Stimulated activated CD8-positive, alpha-beta memory T cell treated with anti-CD3 and anti-CD28 coated beads, Interleukin-2, amount 100 ng/mL, for 1 hour (primary cell): Measurements from ENCODE around the gene LRRC14B.
"Not testable (repeated sequence)": the region's sequence is repeated elsewhere in the genome, so short reads cannot be mapped to it uniquely, and the experiment has no call there.

Experiments used
- DNase-seq, 2 donors: peaks; one replicate each; pipeline ENCODE4 v3.0.0-alpha.2; 2020; ENCODE audit warnings: low read depth in 2 of 2

Gene LRRC14B

GRCh38 chr5:240550-240949 lies 49.3 kb downstream of the LRRC14B start:
- DNase-seq, result not testable (repeated sequence)

GRCh38 chr5:241045-241669 lies 49.9 kb downstream of the LRRC14B start:
- DNase-seq, result not testable (repeated sequence)

- DNase-seq, result not testable (repeated sequence)
Observed at GRCh38 chr5:243683-244367, 52.5 kb downstream of the LRRC14B start.

- not testable (repeated sequence) for DNase-seq
Observed at GRCh38 chr5:245717-246116, 54.4 kb downstream of the LRRC14B start.
